SKM-1 (cell line): ENCODE results near the gene SEL1L3.
A peak's percentile ranks its signal among the peaks of the same experiment; 100 is the strongest.

ENCODE experiments used
- DNase-seq: peaks from one replicate; lab custom pipeline; 2025; ENCODE audit not compliant: unreplicated experiment; lab: John Stamatoyannopoulos, UW

The SEL1L3 gene

DNA sequence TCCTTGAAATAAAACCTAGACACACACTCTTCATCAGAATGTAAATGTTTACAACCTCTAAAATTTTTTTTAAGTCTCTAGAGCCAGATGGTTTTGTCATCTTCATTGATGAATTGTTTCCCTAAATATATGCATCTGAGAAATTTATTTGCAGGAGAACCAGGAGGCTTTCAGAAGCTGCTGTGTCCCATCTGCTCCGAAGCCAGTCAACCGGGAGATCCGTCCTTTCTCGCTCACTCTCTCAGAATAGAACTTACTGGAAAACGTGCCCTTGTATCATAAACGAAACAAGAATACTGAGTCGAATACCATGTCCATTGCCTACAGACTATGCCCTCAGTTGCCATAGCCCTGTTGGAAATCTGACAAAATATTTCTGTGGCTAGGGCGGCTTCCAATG lies 103.7 kb downstream of the SEL1L3 start:
- no peak for DNase-seq

DNA sequence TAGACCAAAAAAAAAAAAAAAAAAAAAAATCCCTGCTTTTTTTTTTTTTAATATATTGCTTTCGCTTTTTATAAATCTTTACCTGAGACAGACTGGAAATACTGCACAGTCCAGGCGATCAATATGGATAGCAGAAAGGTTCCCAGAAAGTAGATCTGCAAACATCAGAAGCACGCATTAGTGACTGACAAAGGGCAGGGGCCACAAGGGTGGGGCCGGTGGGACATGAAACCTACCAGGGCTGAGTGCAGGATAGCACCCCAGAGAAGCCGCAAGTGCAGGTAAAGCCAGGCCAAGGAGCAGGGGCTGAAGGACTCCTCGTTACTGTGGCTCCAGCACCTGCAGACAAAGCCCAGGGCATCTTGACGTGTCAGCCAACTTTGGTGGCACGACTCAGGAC lies 105.3 kb downstream of the SEL1L3 start:
- DNase-seq, result no peak

DNA sequence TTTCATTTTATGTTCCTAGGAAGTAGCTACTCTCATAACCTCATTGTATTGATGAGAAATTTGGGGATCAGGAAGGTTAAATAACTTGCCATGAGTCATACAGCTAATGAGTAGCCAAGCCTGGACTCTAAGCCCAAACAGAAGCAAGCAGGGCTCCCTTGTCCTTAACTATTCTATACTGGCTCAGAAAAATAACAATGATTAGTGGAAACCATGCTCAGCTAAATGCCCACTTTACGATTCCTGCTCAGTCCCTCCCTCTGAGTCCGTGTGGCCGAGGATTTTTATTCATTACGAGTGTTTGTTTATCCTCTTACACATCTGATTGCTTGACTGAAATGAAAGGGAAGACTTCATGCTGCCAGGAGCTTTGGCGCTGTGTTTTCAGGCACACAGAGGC lies 106.3 kb downstream of the SEL1L3 start:
- DNase-seq, result no peak

DNA sequence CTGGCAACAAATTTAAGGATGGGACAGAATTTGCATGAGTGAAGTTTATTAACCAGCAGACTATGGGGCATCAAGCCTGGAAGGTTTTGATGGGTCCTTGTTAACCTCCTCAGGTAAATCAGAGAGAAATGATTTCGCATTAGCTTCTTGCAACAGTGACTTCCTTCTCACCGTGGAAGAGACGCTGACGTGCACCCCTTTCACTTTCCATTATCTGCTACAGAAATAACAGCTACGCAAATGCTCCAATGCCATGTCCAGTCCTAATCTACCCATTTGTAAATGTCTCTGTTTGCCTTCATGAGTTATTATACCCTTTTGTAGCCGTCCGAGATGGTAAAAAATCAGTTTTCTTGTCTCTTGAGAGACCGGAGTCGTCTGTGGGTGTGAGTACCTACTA lies 106.9 kb downstream of the SEL1L3 start:
- no peak for DNase-seq

DNA sequence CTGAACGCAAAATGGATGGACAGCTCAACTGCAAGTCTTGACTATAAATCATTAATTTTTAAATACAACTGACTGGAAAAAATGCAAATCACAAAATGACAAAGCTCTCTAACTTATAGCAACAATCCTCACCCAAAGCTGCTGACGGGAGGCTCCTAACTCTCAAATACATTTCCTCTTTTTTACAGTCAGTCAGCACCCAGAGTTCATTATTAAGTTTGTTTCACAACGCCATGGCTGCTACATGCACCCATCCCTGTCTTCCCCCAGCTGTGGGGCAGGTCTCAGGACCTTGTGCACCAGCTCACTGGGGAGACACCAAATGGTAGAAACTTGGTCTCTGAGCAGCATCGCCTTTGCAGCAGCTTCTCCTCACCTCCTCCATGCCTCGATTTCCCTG lies 109.5 kb downstream of the SEL1L3 start:
- peak; percentile 9 for DNase-seq

DNA sequence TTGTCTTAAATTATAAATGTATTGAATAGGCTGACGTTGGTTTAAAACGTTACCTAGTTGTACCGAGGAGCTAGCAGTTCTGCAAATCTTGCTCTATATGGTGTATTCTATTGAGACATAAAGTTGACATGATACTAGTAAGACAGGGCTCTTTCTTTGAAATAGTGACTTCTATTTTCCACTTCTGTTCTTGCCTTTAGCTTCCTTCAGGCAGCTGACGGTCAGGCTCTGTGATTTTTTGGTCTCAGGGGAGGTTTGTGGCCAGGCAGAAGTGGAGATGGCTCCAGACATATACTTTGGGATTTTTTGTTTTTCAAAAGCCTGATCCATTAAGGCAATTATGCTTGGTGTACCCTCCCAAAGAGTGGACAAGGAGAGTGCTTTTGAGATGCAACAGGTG lies 111.9 kb downstream of the SEL1L3 start:
- no peak for DNase-seq

DNA sequence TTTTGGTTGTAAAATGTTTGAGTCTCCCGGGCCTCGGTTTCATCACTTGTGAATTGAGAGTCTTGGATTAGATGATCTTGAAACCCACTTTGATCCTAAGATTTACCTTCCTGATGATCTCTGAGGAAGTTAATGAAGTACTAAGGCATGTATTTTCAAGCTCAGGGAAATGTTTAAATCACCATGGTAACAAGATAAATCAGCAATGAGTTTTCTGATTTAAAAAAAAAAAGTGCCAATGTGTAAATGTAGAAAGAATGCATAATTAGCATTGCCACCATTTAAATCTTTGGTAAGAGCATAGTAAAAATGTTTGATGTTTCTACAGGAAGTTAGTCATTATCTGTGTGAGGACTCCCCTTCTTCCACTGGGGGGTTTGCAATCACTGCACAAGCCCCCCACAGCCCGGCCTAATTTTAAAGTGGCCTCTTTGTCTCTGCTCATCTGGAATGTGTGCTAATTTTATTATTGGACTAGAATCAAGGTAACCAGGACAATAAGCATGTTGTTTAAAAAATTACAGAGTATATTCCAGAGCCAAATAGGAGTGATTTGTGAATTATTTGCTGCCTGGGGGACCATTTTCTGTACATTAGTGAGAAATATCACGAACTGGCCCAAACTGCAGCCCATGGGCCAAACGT lies 113.5 kb downstream of the SEL1L3 start:
- DNase-seq, result no peak

DNA sequence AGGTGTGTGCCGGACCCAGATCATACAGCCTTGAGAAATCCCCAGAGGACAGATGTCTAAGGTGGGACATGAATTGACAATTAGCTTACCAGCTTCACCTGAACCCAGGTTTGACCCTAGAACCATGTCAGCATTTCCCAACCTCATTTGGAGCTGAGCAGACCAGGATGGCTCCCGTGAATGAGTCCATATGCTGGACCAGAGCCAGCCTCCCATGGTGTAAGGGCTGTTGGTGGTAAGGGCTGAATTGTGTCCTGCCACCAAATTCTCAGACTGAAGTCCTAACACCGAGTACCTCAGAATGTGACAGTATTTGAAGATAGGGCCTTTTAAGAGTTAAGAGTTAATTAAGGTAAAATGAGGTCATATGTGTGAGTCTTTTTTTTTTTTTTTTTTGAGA lies 118.8 kb downstream of the SEL1L3 start:
- DNase-seq, result no peak

DNA sequence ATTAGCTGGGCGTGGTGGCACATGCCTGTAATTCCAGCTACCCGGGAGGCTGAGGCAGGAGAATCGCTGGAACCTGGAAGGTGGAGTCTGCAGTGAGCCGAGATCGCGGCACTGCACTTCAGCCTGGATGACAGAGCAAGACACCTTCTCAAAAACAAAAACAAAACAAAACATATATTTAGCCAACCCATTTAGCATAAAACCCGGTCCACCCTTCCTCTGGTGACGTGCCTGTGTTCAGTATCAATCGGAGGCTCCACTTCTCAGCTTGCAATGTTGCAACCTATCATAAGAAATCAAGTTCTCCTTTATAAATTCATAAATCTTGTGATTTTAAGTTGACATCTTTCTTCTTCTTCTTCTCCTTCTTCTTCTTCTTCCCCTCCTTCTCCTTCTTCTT lies 133.2 kb downstream of the SEL1L3 start:
- DNase-seq, result no peak

DNA sequence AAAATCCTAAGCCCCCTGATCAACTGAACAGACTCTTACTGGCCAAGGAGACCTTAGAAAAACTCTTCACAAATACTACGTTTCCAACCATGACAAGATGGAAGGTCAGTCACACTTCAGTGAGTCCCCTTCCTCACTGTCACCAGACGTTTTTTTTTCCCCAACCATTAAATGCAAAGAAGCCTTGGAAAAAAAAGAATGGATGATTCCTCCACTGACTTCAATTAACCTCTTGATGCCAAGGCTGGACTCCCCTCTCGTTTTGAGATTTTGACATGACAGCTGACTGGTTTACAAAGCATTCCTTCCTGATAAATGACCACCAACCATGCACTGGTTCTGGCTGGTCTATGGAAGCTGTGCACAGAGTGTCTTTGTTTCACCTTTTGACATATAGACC lies 133.9 kb downstream of the SEL1L3 start:
- DNase-seq, result no peak

DNA sequence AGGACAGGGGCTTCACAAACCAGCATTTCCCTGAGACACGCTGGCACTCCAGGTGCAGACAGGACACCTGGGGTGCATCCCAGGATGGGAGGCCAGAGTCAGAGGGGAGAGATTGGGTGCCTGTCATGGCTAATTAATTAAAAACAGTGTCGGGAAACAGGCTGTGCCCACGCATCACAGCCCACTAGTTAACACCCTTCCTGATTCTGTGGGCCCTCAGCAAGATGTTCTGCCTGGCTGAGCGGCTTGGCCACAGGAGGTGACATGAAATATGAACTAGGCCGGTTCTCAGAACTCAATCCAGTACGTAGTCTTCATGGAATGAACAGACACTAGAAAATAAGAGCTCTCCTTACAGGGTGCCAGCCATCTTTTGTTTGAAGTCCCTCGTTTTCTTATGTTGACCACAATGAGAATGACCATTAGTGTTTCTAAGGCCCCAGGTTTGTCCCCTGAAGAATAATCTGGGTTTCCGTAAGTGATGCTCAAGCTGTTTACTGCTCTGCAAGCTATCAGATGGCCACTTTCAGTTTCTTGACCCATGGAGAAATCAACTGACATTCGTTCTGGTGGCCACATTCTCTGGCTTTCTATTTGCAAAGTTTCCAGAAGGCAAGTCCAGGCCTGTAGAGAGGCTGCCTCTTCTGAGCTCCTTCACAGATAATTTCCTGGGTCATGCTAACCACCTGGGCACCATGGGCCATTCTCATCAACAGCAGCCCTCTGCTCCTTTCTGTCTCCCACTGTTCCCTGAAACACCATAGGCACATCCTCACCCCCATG lies 134.9 kb downstream of the SEL1L3 start:
- DNase-seq, result no peak

DNA sequence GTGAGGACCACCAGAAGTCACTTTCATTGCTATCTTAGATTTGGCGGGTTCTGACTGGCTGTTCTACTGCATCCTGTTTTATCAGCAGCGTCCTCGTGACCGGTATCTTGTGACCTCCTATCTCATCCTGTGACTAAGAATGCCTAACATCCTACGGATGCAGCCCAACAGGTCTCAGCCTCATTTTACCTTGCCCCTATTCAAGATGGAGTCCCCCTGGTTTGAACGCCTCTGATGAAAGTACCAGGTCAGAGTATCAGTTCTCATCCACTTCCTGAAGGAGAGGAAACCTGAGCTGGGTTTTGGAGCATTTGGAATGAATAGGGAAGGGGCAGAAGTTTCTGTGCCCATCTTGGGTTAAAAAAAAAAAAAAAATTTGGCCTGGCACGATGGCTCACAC lies 136.9 kb downstream of the SEL1L3 start:
- no peak for DNase-seq

DNA sequence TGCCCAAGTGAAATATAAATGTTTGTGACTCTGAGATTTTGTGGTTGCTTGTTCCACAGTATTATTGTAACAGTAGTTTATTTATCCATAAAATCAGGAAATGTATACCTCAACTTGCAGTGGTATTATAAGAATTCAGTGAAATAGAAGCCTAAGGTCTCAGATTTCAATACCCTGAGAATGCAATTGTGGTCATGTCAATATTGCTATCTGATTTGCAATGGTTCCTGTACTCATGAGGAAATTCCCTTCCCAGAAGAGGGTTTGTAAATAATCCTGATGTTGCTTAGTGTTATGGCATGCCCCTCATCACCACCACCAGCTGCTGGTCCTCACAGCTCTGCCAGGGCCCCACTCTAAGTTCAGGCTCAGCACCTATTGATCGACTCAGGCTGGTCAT lies 139.4 kb downstream of the SEL1L3 start:
- DNase-seq, result no peak

DNA sequence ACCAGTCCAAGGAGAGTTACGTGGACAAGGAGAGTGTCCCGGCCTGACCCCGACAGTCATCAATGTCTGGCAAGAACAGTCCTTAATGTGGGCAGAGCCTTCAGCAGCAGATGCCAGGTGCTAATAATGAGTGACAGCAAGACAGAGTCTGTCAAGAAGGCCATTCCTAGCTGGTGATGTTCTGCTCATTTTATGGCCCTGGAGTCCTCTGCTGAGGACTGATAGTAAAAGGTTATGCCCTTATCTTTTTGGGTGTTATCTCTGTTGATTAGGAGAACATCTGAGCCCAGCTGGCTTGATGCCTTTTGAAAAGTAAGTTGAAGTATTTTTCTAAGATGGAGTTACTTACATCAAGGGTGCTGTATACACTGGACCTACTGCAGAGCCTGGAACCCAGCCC lies 139.8 kb downstream of the SEL1L3 start:
- DNase-seq, result no peak

DNA sequence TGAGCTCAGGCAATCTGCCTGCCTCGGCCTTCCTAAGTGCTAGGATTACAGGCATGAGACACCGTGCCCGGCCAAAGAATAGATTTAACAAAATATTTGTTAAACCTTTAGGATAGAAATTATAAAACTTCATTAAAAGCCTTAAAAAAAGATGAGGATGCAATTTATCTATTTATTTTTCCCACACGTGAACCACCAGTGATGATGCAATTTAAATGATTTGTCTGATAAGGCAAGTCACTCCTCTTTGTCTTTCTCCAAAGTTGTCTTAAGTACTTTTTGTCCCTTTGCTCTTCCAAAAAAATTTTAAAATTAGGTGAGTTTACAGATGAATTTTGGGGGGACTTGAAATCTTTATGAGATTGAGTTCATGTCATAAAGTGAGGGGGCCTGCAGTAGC lies 149.0 kb downstream of the SEL1L3 start:
- DNase-seq, result no peak

DNA sequence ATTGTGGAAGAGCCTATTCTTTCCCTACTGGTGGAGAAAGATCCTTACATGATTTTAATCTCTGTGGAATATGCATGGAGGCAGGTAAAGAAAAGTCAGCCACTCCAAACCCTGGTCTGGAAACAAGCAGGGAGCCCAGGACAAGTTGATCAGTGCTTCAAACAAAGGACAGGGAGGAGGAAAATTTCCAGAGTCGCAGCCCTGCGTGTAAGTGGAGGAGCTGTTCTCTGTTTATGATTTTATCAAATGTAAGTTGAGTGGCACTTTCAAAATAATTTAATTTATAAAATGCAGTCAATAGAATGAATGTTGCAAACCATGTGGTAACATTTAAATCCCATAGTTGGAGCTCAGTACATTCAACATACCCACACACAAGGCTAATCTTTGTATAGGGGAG lies 150.2 kb downstream of the SEL1L3 start:
- DNase-seq, result no peak

DNA sequence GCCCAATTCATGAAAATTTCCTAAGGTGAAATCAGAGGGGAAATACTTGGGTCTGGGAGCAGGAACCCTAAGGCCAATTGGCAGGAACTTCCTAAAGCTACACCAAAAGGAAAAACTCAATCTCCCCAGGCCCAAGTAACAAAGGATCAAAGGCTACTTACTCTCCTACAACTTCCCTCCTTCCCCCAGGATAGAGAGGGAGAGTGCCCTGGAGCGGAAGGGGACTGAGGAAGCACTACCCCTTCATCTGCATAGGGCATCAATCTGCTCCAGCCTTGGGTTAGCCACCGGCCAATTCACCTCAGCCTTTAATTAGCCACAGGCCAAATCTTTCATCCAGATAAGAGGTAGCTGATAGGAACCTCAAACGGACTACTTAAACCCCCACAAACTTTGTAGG lies 152.2 kb downstream of the SEL1L3 start:
- DNase-seq, result no peak

DNA sequence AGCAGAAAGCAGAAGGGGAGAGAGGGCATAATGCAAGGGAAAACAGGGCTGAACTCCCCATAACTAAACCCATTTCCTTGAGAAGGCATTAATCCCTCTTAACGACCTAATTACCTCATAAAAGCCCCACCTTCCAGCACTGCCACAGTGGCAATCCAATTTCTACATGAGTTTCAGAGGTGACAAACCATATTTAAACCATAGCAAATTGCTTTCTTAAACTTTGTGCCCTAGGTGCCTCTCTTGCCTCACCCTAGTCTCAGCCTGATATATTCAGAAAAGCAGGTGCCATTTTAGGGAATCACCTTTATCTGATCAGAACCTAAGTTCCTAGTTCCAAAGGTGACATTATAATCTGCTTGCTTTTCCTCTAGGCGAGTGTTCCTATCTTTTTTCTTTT lies 158.3 kb downstream of the SEL1L3 start:
- DNase-seq, result no peak

DNA sequence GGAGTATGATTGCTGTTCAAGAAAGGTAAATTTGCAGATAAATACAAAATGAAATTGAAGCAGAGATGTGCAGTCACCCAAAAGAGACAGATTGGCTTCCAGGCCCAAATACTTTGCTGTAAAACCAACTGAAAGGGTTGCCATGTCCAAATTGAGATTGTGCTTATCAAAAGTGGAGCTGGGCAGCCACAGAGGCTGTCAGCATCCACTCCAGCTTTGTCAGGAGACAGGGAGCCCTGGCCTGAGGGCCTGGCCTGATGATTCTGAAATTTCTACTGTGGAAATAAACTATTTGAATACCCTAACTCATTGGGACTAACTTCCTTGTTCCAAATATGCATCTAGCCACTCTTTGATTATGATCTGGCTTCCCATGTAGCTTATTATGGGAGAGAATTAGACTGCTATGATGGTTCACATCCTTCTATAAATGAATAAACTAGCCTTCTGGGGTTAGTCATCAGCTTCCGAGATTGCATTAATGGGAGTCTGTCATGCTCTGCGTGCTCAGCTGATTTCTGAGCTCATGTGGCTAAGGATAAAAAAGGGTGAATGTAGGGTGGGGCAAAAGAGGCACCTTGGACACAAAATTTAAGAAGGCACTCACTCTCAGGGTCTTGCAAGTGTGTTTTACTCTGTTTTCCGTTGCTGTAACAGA lies 158.9 kb downstream of the SEL1L3 start:
- DNase-seq, result no peak

DNA sequence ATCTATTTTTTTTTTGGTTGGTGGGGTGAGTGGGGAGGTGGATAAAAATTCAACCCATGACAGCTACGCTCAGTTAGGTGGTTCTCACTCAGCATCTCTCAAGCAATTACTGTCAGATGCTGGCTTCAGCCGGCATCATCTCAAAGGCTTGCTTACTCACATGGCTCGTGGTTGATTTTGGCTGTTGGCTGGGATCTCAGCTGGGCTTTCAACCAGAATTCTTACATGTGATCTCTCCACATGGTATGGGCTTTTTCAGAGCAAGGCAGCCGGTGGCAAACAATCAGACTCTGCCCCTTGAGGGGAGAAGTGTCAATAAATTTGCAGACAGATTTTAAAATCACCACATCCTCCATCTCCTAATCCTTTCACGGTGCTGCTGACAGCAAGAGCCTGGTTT lies 159.9 kb downstream of the SEL1L3 start:
- no peak for DNase-seq

DNA sequence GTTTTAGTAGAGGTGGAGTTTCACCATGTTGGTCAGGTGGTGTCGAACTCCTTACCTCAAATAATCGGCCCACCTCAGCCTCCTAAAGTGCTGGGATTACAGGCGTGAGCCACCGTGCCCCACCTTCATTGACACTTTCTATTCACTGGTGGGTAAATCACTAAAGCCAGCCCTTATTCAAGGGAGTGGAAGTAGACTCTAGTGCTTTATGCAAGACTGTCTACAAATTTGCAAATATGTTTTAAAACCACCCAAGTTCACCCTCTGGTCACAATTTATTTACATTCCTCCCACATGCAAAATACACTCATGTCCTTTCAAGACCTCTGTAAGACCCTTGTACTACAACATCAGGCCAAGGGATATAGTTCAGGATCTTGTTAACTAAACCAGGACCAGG lies 162.1 kb downstream of the SEL1L3 start:
- no peak for DNase-seq

DNA sequence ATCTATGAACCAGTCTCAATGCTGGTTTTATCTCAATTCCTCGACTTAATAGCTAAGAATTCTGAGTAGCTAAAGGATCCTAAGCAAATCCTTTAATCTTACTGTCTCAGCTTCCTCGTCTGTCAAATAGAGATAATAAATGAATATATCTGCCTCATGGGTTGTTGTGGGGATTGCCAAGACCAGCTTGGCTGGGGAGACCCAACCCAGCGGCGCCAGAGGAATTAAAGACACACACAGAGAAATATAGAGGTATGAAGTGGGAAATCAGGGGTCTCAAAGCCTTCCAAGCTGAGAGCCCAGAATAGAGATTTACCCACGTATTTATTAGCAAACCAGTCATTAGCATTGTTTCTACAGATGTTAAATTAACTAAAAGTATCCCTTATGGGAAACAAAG lies 165.3 kb downstream of the SEL1L3 start:
- no peak for DNase-seq
